Progenitor cell of endocrine pancreas (in vitro differentiated cells): ENCODE measurements around the gene DDR2. TPM values are rescaled to one million over a fixed set of nuclear protein-coding genes. Genes with fewer than 3 reads are reported as not detected.
"Not testable (repeated sequence)": the region's sequence is repeated elsewhere in the genome, so short reads cannot be mapped to it uniquely, and the experiment has no call there.

Experiments used
- DNase-seq: peaks from one replicate; pipeline ENCODE4 v3.0.0; 2021; ENCODE audit warnings: low spot score; ENCODE audit not compliant: unreplicated experiment
- H3K27ac Mint-ChIP-seq: 2 replicates; pipeline ENCODE4 v1.8.0; 2021; ENCODE audit warnings: mild to moderate bottlenecking, moderate library complexity, mixed read lengths
- H3K27me3 Mint-ChIP-seq: 2 replicates; pipeline ENCODE4 v1.8.0; 2021; ENCODE audit warnings: mixed read lengths
- H3K36me3 Mint-ChIP-seq: 2 replicates; pipeline ENCODE4 v1.8.0; 2022; ENCODE audit warnings: mixed read lengths; ENCODE audit not compliant: insufficient read depth
- H3K4me1 Mint-ChIP-seq: 2 replicates; pipeline ENCODE4 v1.8.0; 2021; ENCODE audit warnings: low read depth, mixed read lengths
- H3K4me3 Mint-ChIP-seq: 2 replicates; pipeline ENCODE4 v1.8.0; 2021; ENCODE audit warnings: low read depth, mild to moderate bottlenecking, moderate library complexity, mixed read lengths
- H3K9me3 Mint-ChIP-seq: 2 replicates; pipeline ENCODE4 v1.8.0; 2021; ENCODE audit warnings: low read depth, mixed read lengths
- CTCF ChIP-seq: fragments of 200-600 bp; sonication (generic); IDR thresholded peaks from one replicate; pipeline ENCODE4 v1.5.0; 2021; ENCODE audit warnings: antibody characterized with exemption, mild to moderate bottlenecking; ENCODE audit not compliant: unreplicated experiment
- total RNA-seq: library from RNA; stranded (reverse); gene quantifications from 2 replicates; pipeline ENCODE4 v1.2.1, GENCODE V29; 2021

Gene DDR2
- total RNA-seq, 1 donor from 2014 or later, result 1.7 TPM

GRCh38 chr1:162590686-162591085 lies 41.6 kb upstream of the DDR2 start:
- H3K9me3 Mint-ChIP-seq, result no peaks in the 10 kb centered on the region
- DNase-seq, result no peak
- no peaks in the 10 kb centered on the region for H3K4me1 Mint-ChIP-seq
- no peak overlapping the region for H3K27ac Mint-ChIP-seq
- no peak overlapping the region for H3K4me3 Mint-ChIP-seq
- H3K27me3 Mint-ChIP-seq, result no peaks in the 10 kb centered on the region
- TF ChIP-seq CTCF, result no peak
- peaks cover 13% of the 10 kb centered on the region for H3K36me3 Mint-ChIP-seq

- Mint-ChIP-seq H3K27ac (peak overlapping the region; percentile 74), H3K4me1 (peaks cover 8% of the 10 kb centered on the region), H3K9me3 (no peaks in the 10 kb centered on the region), H3K4me3 (no peak overlapping the region), H3K27me3 (no peaks in the 10 kb centered on the region), H3K36me3 (peaks cover 17% of the 10 kb centered on the region)
- DNase-seq, result no peak
- TF ChIP-seq CTCF, result no peak
These were observed 35.6 kb upstream of the DDR2 start for GRCh38 chr1:162596514-162597170.

DNA sequence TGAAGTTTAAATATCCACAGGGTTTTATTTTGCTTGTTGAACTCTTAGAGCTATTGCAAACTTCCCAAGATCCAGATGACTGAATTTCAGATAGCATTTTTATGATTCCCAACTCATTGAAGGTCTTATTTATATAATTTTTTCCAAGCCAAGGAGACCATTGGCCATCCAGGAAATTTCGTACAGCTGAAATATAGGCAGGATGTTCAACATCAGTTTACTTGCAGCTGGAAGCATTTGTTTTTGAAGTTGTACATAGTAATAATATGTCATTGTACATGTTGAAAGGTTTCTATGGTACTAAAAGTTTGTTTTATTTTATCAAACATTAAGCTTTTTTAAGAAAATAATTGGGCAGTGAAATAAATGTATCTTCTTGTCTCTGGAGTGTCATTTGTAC lies 32.8 kb upstream of the DDR2 start:
- no peak for TF ChIP-seq CTCF
- Mint-ChIP-seq H3K27me3 (no peaks in the 10 kb centered on the region), H3K4me1 (peaks cover 8% of the 10 kb centered on the region), H3K4me3 (no peak overlapping the region), H3K9me3 (no peaks in the 10 kb centered on the region), H3K27ac (no peak overlapping the region), H3K36me3 (peaks cover 16% of the 10 kb centered on the region)
- DNase-seq, result no peak

GRCh38 chr1:162603117-162603516 lies 29.1 kb upstream of the DDR2 start:
- not testable (repeated sequence) for H3K27me3 Mint-ChIP-seq, H3K4me3 Mint-ChIP-seq, H3K27ac Mint-ChIP-seq, H3K4me1 Mint-ChIP-seq, DNase-seq, H3K9me3 Mint-ChIP-seq
- peaks cover 16% of the 10 kb centered on the region for H3K36me3 Mint-ChIP-seq

DNA sequence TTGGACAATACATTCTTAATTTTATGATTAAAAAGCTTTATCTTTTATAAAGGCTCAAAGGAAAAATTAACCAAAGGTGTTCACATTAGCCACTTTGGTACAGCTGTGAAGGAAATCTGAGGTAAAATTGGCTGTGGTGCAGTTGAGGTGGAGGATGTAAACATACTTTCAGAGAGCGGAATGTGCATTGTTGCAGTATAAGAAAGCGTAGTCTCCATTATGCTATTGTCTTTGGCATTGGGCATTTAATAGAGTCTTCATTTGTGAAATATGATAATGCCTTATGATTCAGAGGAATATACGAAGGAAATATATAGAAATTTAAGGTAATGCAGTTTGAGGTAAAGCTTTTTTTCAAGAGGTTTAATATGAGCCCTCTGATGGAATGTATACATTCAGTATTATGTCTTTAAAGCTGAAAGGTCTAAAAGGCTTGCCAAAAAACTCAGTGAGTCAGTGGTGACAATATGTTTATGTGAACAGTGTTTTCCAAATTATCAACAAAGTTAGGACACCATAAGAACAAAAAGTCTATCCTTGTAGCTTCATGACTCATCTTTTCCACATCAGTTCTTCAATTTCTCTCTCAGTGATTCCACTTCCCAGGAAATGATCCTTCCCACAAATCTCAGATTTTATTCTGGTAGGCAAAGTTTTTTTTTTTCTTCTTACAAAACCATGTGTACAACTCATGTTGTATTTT lies 26.9 kb upstream of the DDR2 start:
- TF ChIP-seq CTCF, result no peak
- H3K9me3 Mint-ChIP-seq, result no peaks in the 10 kb centered on the region
- no peak overlapping the region for H3K4me3 Mint-ChIP-seq
- H3K4me1 Mint-ChIP-seq, result no peaks in the 10 kb centered on the region
- no peak for DNase-seq
- H3K27me3 Mint-ChIP-seq, result no peaks in the 10 kb centered on the region
- peaks cover 8% of the 10 kb centered on the region for H3K36me3 Mint-ChIP-seq
- no peak overlapping the region for H3K27ac Mint-ChIP-seq

GRCh38 chr1:162609306-162609705 lies 23.0 kb upstream of the DDR2 start:
- no peaks in the 10 kb centered on the region for H3K9me3 Mint-ChIP-seq
- peaks cover 2% of the 10 kb centered on the region for H3K4me1 Mint-ChIP-seq
- no peak overlapping the region for H3K27ac Mint-ChIP-seq
- no peaks in the 10 kb centered on the region for H3K36me3 Mint-ChIP-seq
- no peak for DNase-seq
- no peak overlapping the region for H3K4me3 Mint-ChIP-seq
- TF ChIP-seq CTCF, result no peak
- no peaks in the 10 kb centered on the region for H3K27me3 Mint-ChIP-seq
